ENCODE results near the gene STAT3.

DNA sequence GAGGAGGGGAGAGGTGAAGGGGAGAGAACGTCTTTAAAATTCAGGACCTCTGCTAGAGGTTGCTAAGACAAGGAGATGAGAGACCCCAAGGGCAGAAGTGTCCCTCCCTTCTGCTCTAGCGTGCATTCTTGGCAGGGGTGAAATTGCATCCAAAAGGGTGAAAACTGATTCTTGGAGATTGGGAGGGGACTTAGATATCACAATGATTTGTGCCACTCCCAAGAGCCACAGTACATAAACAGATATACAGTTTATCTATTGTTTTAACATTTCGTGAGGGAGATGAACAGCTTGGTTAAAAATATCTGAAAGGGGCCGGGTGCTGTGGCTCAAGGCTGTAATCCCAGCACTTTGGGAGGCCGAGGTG, 22.1 kb upstream of the STAT3 start:
- TF ChIP-seq, protein P1, sequence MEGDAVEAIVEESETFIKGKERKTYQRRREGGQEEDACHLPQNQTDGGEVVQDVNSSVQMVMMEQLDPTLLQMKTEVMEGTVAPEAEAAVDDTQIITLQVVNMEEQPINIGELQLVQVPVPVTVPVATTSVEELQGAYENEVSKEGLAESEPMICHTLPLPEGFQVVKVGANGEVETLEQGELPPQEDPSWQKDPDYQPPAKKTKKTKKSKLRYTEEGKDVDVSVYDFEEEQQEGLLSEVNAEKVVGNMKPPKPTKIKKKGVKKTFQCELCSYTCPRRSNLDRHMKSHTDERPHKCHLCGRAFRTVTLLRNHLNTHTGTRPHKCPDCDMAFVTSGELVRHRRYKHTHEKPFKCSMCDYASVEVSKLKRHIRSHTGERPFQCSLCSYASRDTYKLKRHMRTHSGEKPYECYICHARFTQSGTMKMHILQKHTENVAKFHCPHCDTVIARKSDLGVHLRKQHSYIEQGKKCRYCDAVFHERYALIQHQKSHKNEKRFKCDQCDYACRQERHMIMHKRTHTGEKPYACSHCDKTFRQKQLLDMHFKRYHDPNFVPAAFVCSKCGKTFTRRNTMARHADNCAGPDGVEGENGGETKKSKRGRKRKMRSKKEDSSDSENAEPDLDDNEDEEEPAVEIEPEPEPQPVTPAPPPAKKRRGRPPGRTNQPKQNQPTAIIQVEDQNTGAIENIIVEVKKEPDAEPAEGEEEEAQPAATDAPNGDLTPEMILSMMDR (conservative IDR thresholded peaks at IDR 0.05; ENCODE audit: low read length) = no peak
- TF ChIP-seq EZH2phosphoT487 (IDR thresholded peaks at IDR 0.05; ENCODE audit: borderline replicate concordance, low read depth, low read length) = no peak
